SHP77 treated with DMSO at 0.1 percent for 48 hours (cell line): Measurements from ENCODE around the gene U2AF1L4.
"Not testable (repeated sequence)": the region's sequence is repeated elsewhere in the genome, so short reads cannot be mapped to it uniquely, and the experiment has no call there.

ENCODE experiments used
- DNase-seq: peaks from one replicate; lab custom pipeline; 2025; lab: John Stamatoyannopoulos, UW

Gene U2AF1L4

GRCh38 chr19:35780717-35781116 lies 35.5 kb upstream of the U2AF1L4 start:
- DNase-seq, result no peak

GRCh38 chr19:35780058-35780457 lies 34.8 kb upstream of the U2AF1L4 start:
- DNase-seq, result no peak

- DNase-seq, result no peak
Observed at GRCh38 chr19:35779033-35779432, 33.8 kb upstream of the U2AF1L4 start.

DNA sequence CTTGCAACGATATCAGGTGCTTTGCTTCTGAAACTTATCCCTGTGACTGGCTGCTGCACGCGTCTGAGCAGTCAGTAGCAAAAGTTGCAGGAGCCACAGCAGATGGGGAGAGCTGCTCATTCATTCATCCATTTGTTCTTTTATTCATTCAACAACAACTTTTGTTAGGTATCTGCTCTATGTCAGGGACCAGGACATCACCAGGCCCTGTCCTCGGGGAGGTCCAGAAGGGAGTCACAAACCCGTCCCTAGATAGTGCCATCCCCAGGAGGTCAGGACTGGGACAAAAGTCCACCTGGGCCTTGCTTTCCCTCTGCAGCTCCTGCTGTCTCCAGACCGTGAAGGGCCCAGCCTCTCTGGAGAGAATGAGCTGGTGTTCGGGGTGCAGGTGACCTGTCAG lies 32.7 kb upstream of the U2AF1L4 start:
- DNase-seq, result no peak

GRCh38 chr19:35777086-35777841 lies 32.0 kb upstream of the U2AF1L4 start:
- DNase-seq, result no peak

DNA sequence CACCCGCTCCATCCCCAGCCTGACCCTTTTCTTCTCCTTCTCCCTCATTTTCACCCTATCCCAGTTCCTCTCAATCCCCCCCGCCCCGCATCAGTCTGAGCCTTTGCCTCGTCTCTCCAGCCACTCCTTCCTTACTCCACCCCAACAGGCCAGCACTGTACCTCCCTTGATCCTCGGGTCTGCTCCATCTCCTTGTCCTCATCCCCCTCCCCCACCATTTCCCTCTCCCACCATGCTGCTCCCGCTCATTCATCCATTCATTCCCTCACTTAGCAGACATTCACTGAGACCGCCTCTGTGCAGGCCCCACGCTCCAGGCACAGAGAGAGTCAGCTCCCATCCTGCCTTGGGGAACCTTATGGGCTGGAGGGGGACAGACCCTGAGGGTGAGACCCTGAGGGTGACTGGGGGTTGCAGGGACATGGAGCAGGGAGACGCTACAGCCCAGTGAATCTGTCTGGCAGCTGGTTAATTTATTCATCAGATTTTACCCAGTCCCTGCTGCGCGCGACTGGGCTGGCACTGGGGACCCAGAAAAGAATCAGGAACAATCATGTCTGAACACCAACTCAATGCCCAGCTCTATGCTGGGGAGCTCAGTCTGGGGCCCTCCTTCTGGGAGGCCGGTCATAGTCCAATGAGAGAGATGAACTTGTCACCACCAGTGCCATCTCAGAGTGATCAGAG lies 31.0 kb upstream of the U2AF1L4 start:
- DNase-seq, result no peak

- DNase-seq, result peak; percentile 87
Observed at GRCh38 chr19:35775298-35776101, 30.3 kb upstream of the U2AF1L4 start, which contains the start of gene ARHGAP33. Gene ARHGAP33 (plus strand): TSS chr19:35775564. CDS start chr19:35775659, 95 bp downstream.

DNA sequence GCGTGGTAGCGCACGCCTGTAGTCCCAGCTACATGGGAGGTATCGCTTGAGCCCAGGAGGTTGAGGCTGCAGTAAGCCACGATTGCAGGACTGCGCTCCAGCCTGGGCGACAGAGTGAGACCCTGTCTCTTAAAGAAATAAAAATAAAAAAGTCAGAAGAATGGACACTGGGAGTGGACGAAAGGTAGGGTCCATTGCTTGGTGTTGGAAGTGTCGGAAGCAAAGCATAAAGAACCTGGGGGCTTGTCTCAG lies 29.8 kb upstream of the U2AF1L4 start:
- no peak for DNase-seq

DNA sequence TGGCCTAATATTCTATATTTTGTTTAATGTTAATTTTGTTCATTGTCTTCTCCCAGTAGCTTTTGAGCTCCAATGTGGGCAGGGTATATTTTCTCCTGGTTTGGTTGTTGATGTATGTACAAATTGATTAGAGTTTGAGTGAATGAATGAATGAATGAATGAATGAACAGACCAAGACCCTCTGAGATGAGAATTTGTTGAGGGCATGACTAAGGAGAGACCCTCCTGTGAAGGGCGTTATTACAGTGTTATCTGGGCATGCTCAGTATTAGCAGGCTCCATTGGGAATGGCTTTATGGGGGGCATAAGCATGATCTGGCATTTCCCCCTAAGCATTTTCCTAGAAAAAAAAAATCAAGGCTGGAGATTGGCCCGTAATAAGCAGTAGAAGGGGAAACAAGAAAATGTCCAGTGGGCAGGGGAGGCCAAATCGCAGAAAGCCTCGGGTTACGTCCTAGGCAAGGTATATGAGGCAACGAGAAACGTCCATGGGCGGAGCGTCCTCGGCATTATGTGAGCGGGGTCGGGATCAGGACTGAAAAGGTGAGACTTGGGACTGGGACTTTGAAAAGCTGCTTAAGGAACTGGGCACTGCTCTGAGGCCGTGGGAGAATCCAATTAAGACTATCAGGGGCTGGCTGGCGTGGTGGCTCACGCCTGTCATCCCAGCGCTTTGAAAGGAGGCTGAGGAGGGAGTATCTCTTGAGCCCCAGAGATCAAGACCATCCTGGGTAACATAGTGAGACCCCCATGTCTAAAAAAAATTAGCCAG lies 29.2 kb upstream of the U2AF1L4 start:
- no peak for DNase-seq

- DNase-seq, result no peak
Observed at GRCh38 chr19:35773020-35773806, 28.0 kb upstream of the U2AF1L4 start.

GRCh38 chr19:35772362-35772761 lies 27.1 kb upstream of the U2AF1L4 start:
- DNase-seq, result not testable (repeated sequence)

- no peak for DNase-seq
Observed at GRCh38 chr19:35768082-35768421, 22.8 kb upstream of the U2AF1L4 start.

DNA sequence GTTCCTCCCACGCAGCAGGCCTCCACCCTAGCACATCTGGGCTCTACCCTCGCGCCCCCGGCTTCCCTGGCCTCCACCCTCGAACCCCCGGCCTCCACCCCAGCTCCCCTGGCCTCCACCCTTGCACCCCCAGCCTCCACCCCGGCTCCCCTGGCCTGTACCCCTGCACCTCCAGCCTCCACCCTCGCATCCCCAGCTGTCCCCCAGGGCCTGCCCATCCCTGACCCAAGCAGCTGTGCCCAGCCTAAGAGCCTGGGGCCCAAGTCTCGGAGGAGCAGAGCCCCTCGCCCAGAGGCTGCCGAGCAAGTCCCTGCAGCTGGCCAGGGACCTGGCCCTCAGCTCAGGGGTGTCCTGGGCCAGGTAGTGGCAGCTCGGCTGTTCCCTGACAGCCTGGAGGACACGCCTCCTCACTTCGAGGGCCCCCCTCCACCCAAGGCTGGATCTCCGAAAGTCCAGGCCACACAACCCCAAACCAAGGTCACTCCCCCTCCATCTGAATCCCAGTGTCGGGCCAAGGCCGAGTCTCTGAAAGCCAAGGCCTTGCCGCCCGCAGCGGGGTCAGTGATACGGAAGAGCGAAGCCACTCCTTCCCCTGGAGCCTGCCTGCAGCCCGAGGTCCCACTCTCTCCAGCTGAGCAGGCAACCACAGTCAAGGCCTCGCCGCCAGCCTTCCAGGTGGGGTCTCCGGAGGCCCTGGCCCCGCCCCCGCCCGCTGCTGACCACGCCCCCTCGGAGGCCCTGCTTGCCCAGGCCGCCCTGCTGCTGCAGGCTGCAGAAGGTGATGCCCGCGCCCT lies 22.3 kb upstream of the U2AF1L4 start:
- DNase-seq, result no peak

- DNase-seq, result no peak
Observed at GRCh38 chr19:35766571-35767104, 21.4 kb upstream of the U2AF1L4 start.

GRCh38 chr19:35764432-35765315 lies 19.5 kb upstream of the U2AF1L4 start:
- DNase-seq, result no peak

GRCh38 chr19:35760711-35761349 lies 15.6 kb upstream of the U2AF1L4 start:
- no peak for DNase-seq

GRCh38 chr19:35759697-35760096 lies 14.5 kb upstream of the U2AF1L4 start:
- no peak for DNase-seq

- DNase-seq, result peak; percentile 98
Observed at GRCh38 chr19:35757749-35758608, 12.8 kb upstream of the U2AF1L4 start, which contains the start of gene PROSER3. Gene PROSER3 (plus strand): TSS chr19:35758176. CDS start chr19:35758216, 40 bp downstream.
